ENCODE results near the gene CARMIL3. TPM values are rescaled to one million over a fixed set of nuclear protein-coding genes. Genes with fewer than 3 reads are reported as not detected.
"Not testable (repeated sequence)": the region's sequence is repeated elsewhere in the genome, so short reads cannot be mapped to it uniquely, and the experiment has no call there.

CARMIL3 gene
- total RNA-seq, 1 donor from 2014 or later, result not detected

- peak in 1 of 2 donors; percentile 23 for DNase-seq (ENCODE audit: low read depth in 2 of 2)
Observed at GRCh38 chr14:24095271-24096068, 43.7 kb downstream of the CARMIL3 start.

GRCh38 chr14:24096545-24097181 lies 44.9 kb downstream of the CARMIL3 start:
- DNase-seq (ENCODE audit: low read depth in 2 of 2), result no peak

GRCh38 chr14:24098229-24098926 lies 46.6 kb downstream of the CARMIL3 start:
- DNase-seq (ENCODE audit: low read depth in 2 of 2), result no peak

- DNase-seq (ENCODE audit: low read depth in 2 of 2), result no peak
Observed at GRCh38 chr14:24098927-24099813, 47.4 kb downstream of the CARMIL3 start.

GRCh38 chr14:24100197-24100981 lies 48.6 kb downstream of the CARMIL3 start:
- no peak for DNase-seq (ENCODE audit: low read depth in 2 of 2)

GRCh38 chr14:24100982-24101494 lies 49.2 kb downstream of the CARMIL3 start:
- no peak for DNase-seq (ENCODE audit: low read depth in 2 of 2)

GRCh38 chr14:24102357-24103048 lies 50.7 kb downstream of the CARMIL3 start:
- no peak for DNase-seq (ENCODE audit: low read depth in 2 of 2)

GRCh38 chr14:24103451-24103850 lies 51.6 kb downstream of the CARMIL3 start:
- no peak for DNase-seq (ENCODE audit: low read depth in 2 of 2)

GRCh38 chr14:24105609-24106239 lies 53.9 kb downstream of the CARMIL3 start:
- DNase-seq (ENCODE audit: low read depth in 2 of 2), result not testable (repeated sequence)

GRCh38 chr14:24106672-24107271 lies 55.0 kb downstream of the CARMIL3 start:
- DNase-seq (ENCODE audit: low read depth in 2 of 2), result no peak

GRCh38 chr14:24108336-24108874 lies 56.6 kb downstream of the CARMIL3 start:
- DNase-seq (ENCODE audit: low read depth in 2 of 2), result no peak

- DNase-seq (ENCODE audit: low read depth in 2 of 2), result no peak
Observed at GRCh38 chr14:24110060-24110459, 58.3 kb downstream of the CARMIL3 start.

GRCh38 chr14:24110523-24110922 lies 58.7 kb downstream of the CARMIL3 start:
- DNase-seq (ENCODE audit: low read depth in 2 of 2), result no peak

- DNase-seq (ENCODE audit: low read depth in 2 of 2), result no peak
Observed at GRCh38 chr14:24113379-24113800, 61.6 kb downstream of the CARMIL3 start.

- peak; percentile 71 to 79 for DNase-seq (ENCODE audit: low read depth in 2 of 2)
Observed at GRCh38 chr14:24113801-24114531, 62.2 kb downstream of the CARMIL3 start.

- DNase-seq (ENCODE audit: low read depth in 2 of 2), result peak; percentile 100
Observed at GRCh38 chr14:24114532-24115421, 63.0 kb downstream of the CARMIL3 start, which contains the start of the genes DCAF11 and NRL. DCAF11 (plus strand) TSS chr14:24114777; CDS start chr14:24115595, 818 bp downstream. NRL (minus strand) TSS chr14:24114949; CDS start chr14:24082848, 32,101 bp downstream.

Measured in lung microvascular endothelial cell (primary cell).